Stimulated activated CD8-positive, alpha-beta memory T cell treated with anti-CD3 and anti-CD28 coated beads, Interleukin-15, amount 100 ng/mL, for 1 hour (primary cell): Measurements from ENCODE around the gene ZNF77.
"Not testable (repeated sequence)": the region's sequence is repeated elsewhere in the genome, so short reads cannot be mapped to it uniquely, and the experiment has no call there.

Source experiments
- DNase-seq: peaks from one replicate; pipeline ENCODE4 v3.0.0-alpha.2; 2020; ENCODE audit warnings: low read depth

The ZNF77 gene

GRCh38 chr19:2944775-2945574, at the start of gene ZNF77:
ZNF77 (minus strand) TSS chr19:2944971; CDS start chr19:2944840, 131 bp downstream.
- peak; percentile 99 for DNase-seq

GRCh38 chr19:2993579-2993978, 48.8 kb upstream of the ZNF77 start:
- DNase-seq = no peak

DNA sequence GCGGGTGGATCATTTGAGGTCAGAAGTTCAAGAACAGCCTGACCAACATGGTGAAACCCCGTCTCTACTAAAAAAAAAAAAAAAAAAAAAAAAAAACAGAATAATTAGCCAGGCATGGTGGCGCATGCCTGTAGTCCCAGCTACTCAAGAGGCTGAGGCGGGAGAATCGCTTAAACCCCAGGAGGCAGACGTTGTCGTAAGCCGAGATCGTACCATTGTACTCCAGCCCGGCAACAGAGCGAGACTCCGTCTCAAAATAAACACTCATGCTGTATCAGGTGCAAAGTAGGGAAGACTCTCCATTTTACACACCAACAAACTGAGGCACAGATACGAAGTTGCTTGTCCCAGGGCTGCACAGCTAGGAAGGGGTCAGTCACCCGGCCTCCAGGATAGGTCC, 48.2 kb upstream of the ZNF77 start:
- DNase-seq = no peak

GRCh38 chr19:2992333-2992732, 47.6 kb upstream of the ZNF77 start:
- not testable (repeated sequence) for DNase-seq

DNA sequence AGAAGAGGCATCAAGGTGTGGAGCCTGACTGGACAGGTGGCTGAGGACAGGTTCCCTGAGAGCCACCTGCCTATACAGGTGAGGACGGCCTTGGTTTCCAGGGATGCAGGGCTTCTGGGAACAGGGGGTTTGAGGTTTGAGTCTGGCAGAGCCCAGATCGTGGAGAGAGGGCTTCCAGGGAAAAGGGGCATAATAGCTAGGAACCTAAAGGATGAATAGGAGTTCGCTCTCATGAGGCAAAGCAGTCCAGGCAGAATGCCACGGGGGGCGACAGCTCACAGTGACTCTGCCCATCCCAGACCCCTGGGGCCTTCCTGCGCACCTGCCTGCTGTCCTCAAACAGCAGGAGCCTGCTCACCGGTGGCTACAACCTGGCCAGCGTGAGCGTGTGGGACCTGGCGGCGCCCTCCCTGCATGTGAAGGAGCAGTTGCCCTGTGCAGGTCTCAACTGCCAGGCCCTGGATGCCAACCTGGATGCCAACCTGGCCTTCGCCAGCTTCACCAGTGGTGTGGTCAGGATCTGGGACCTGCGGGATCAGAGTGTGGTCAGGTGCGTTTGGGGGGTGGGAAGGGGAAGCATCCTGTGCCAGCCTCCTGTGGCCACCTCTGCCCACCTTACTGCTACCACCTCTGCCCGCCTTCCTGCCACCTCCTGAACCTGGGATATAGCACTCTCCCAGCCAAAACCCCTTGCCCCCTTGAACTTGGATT, 44.6 kb upstream of the ZNF77 start:
- DNase-seq = no peak

DNA sequence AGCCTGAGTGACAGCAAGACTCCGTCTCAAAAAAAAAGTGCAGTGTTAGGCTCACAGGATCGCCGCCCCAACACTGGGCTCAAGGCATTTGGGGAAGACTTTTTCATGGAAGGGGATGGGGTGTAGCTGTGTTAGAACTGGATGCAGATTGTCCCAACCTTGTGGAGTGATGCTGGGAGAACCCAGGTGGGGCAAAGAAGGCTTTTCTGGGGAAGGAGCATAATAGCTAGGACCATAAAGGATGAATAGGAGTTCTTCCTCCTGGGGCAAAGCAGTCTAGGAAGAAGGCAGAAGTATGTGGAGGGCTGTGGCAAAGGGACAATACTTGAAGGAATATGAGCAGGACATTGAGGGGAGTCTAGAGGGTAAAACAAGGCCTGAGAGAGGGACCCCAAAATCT, 43.8 kb upstream of the ZNF77 start:
- no peak for DNase-seq

GRCh38 chr19:2987797-2988196, 43.0 kb upstream of the ZNF77 start:
- no peak for DNase-seq

GRCh38 chr19:2986951-2987524, 42.3 kb upstream of the ZNF77 start:
- DNase-seq = no peak

GRCh38 chr19:2984215-2984528, 39.4 kb upstream of the ZNF77 start:
- no peak for DNase-seq

DNA sequence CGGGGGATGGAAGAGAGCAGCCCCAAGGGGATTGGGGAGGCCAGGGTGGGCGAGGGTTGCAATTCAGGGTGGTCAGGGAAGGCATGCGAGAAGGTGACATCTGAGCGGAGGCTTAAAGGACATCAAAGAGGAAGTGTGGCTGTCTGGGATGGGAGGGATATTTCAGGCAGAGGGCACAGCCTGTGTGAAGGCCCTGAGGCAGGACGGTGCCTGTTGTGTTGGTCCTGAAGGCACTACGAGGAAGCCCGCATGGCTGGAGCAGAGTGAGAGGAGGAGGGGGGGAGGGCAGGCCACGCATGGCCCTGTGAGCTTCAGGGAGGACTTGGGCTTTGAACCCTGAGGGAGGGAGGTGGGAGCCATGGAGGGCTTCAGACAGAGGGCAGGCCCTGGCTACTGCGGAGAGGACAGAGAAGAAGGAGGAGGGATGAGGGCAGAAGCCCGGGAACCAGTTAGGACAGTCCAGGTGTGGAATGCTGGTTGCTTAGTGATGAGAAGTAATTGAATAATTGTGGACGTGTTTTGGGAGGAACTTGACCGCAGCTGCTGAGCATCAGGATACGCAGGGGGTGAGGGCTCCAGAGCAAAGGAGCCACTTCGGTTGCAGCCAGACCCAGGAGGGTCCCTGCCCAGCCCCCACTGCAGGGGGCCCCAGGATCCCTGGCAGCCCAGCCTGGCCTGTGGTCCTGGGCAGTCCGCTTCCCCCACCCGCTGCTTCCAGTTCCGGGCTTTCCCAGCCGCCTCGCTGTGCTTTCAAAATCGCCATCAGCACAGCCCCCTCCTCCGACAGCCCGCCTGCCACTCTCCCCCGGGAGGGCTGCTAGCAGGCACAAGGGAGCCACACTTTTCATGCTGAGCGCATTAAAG, 38.8 kb upstream of the ZNF77 start:
- no peak for DNase-seq

GRCh38 chr19:2982983-2983350, 38.2 kb upstream of the ZNF77 start:
- DNase-seq = no peak

DNA sequence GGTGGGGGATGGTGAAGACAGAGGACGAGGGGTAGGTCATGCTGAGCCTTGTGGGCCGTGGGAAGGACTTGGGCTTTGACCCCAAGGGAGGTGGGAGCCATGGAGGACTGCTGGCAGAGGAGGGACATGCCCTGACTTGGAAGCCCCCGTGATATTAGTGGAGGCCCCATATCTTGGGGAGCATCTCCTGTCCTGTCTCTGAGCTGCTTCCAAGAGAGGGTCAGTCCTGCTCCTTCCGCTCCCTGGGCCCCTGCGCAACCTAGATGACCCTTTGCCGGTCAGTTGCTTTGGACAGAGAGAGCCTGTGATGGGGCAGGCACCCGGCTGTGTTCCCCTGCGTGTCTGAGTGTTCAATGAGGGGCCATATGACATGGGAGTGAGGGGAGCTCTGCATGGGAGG, 37.8 kb upstream of the ZNF77 start:
- DNase-seq = no peak

DNA sequence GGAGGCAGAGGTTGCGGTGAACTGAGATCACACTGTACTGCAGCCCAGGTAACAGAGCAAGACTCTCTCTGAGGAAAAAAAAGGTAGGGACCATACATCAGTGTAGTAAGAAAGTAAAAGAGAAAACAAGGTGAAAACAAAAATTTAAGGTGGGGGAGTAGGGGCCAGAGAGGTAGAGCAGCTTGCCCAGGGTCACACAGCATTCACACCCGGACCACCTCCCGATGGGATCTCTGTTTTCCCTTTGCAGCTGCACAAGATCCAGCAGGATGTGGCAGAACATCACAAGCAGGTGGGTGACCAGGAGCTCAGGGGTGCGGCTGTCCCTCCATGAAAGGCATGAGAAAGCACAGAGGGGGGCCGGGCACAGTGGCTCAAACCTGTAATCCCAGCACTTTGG, 37.1 kb upstream of the ZNF77 start:
- no peak for DNase-seq

DNA sequence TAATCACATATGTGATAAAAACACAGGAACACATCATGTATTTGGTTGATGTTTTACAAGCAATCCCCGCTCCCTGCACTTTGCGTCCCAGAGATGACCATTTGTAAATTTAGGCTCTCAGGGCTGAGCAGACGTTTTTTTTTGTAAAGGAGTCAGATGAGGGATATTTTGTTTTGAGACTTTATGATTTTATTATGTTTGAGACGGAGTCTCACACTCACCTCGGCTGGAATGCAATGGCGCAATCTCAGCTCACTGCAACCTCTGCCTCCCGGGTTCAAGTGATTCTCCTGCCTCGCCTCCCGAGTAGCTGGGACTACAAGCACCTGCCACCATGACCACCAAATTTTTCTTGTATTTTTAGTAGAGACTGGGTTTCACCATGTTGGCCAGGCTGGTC, 34.0 kb upstream of the ZNF77 start:
- DNase-seq = no peak

GRCh38 chr19:2978166-2978767, 33.5 kb upstream of the ZNF77 start:
- DNase-seq = no peak

- no peak for DNase-seq
These were observed 33.0 kb upstream of the ZNF77 start for GRCh38 chr19:2977746-2978138.

GRCh38 chr19:2977001-2977745, 32.4 kb upstream of the ZNF77 start, which contains the start of gene TLE6:
TLE6 (plus strand) TSS chr19:2977564; CDS start chr19:2978234, 670 bp downstream.
- peak; percentile 82 for DNase-seq

GRCh38 chr19:2976609-2977000, 31.8 kb upstream of the ZNF77 start:
- DNase-seq = no peak

DNA sequence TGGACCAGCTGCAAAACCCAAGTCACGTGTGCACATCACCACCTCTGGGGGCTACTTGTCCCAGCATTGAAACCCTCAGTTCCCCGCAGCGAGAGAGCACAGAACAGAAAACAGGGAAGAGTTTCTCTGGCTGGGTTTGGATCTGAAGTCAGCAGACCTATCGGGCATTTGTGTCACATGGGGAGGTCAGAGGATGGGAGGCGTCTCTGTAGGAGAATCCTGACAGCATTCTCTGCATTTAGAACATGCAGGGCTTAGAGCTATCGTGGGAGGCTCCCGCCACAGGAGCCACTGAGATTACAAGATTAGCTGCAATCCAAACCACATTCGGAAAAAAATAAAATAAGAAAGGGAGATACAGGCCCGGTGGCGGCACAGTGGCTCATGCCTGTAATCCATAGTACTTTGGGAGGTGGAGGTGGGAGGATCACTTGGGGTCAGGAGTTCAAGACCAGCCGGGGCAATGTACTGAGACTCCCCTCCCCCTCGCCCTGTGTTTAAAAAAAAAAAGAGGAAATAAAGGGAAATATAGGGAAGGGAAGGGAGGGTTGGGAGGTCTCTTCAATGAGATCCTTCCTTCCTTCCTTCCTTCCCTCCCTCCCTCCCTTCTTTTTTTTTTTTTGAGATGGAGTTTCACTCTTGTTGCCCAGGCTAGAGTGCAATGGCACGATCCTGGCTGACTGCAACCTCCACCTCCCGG, 29.7 kb upstream of the ZNF77 start:
- DNase-seq = no peak

DNA sequence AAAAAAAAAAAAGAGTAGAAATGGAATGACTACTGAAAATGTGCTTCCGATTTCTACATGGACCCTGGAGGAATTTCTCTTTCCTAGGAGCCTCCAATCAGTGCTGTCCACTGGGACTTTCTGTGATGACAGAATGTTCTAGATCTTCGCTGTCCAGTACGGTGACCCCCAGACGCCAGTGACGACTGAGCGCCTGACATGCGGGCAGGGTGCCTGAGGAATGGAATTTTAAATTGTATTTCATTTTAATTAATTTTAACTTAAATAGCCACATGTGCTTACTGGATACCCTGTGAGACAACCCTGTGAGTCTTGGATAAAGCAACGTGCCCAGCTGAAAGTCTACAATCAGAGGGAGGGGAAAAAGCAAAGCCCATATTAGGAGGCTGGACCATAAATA, 28.5 kb upstream of the ZNF77 start:
- no peak for DNase-seq
